Measurements from ENCODE around the gene WDR55. TPM values are rescaled to one million over a fixed set of nuclear protein-coding genes. Genes with fewer than 3 reads are reported as not detected.
"Not testable (repeated sequence)": the region's sequence is repeated elsewhere in the genome, so short reads cannot be mapped to it uniquely, and the experiment has no call there.

Gene WDR55
- 12.0 TPM for total RNA-seq
- long read RNA-seq, full-length matches to known transcripts, result 14 of 31 reads
- long read RNA-seq, partial matches to known transcripts, result 4 of 31 reads
- long read RNA-seq, other reads (novel, unspliced or antisense), result 13 of 31 reads

GRCh38 chr5:140664359-140665119 is at the start of gene WDR55:
Gene WDR55, plus strand, starts transcription at chr5:140664904. Its CDS starts 9 bp downstream, at chr5:140664913.
- intact Hi-C loops (cut with DNase I), result loop anchor here (1.0 to 2.0 kb wide), 2 partner anchors 18 to 27 kb away; partner anchors contain the start of genes HARS1, HARS2, IK and NDUFA2
- DNase-seq (ENCODE audit: low spot score), result peak; percentile 99

- intact Hi-C loops (cut with DNase I), result no loop called here
- DNase-seq (ENCODE audit: low spot score), result no peak
These were observed 42.4 kb upstream of the WDR55 start for GRCh38 chr5:140622301-140622700.

DNA sequence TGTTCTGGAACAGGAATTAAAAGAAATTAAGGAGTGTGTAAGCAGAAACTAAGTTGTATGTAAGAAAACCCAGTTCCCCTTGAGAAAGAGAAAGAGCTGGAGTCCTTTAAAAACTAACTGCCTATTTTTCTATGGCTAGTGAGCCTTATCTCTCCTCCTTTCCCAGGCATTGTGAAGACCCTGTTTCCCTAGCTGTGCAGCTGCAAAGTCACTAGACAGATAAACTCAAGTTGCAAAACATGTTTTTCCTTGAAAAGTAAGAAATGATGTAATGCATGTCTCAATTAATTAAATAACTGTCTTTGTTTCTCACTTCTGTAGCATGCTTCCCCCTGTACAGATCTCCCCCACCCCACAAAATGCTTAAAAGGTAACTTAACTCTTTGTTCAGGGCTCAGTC is 41.6 kb upstream of the WDR55 start:
- intact Hi-C loops (cut with DNase I); DNase-seq (ENCODE audit: low spot score): not testable (repeated sequence)

DNA sequence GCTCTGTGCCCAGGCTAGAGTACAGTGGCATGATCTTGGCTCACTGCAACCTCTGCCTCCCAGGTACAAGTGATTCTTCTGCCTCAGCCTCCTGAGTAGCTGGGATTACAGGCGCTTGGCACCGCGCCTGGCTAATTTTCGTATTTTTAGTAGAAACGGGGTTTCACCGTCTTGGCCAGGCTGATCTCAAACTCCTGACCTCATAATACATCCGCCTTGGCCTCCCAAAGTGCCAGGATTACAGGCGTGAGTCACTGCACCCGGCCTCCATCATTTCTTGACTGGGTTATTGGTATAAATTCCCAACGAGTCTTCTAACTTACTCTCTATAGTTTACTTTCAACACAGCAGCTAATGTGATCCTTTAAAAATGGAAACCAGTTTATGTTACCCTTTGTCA is 39.8 kb upstream of the WDR55 start:
- intact Hi-C loops (cut with DNase I); DNase-seq (ENCODE audit: low spot score): not testable (repeated sequence)

DNA sequence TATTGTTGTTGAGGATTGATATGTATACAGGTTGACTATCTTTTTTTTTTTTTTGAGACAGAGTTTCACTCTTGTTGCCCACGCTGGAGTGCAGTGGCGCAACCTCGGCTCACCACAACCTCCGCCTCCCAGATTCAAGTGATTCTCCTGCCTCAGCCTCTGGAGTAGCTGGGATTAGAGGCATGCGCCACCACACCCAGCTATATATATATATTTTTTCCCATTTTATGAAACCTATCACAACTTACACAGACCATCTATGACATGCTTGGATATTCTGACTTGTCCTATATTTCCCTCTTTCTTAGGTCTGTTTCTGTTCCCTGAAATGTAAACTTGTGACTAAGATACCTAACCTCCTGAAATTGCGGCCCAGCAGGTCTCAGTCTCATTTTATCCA is 36.7 kb upstream of the WDR55 start:
- no peak for DNase-seq (ENCODE audit: low spot score)
- intact Hi-C loops (cut with DNase I), result no loop called here

- DNase-seq (ENCODE audit: low spot score), result no peak
- intact Hi-C loops (cut with DNase I), result no loop called here
These were observed 36.0 kb upstream of the WDR55 start for GRCh38 chr5:140628711-140629110.

DNA sequence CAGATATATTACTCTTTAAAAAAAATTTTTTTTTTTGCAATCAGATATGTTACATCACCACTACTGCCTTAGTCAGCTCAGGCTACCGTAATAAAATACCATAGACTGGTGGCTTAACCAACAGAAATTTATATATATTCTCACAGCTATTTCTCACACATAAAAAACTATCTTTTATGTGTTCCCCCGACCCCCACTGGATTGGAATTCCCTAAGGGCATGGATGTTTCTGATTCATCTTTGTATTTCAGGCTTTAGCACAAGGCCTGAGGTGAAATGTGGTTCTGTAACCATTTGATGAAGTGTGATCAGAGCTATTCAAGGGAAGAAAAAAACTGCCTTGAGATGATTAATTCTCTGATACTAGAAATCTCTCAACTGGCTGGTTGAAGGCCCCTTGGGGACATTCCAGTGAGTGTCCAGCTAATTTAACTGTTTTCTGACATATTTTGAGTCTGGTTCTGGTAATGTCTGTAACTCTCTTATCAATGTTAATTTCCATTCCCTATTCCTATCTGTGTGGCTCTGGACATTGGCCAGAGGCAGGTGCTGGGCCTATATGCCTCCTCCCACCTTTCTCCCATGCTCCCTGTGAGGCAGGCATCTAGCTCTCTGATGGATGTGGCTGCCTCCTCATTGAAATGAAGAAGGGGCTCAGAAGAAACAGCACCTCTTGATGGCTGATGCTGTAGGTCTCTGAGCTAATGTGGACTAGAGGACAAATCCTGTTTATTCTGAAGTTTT is 34.2 kb upstream of the WDR55 start:
- intact Hi-C loops (cut with DNase I), result loop anchor here (5.0 kb wide), 2 partner anchors 83 to 258 kb away; partner anchors contain the start of gene EIF4EBP3
- no peak for DNase-seq (ENCODE audit: low spot score)

- DNase-seq (ENCODE audit: low spot score), result no peak
- intact Hi-C loops (cut with DNase I), result loop anchor here (5.0 kb wide), 2 partner anchors 84 to 259 kb away; partner anchors contain the start of gene EIF4EBP3
These were observed 33.7 kb upstream of the WDR55 start for GRCh38 chr5:140631036-140631417.

GRCh38 chr5:140631831-140632365 is 32.8 kb upstream of the WDR55 start:
- intact Hi-C loops (cut with DNase I), result loop anchor here (5.0 kb wide), 2 partner anchors 85 to 260 kb away; partner anchors contain the start of gene EIF4EBP3
- peak; percentile 76 for DNase-seq (ENCODE audit: low spot score)

DNA sequence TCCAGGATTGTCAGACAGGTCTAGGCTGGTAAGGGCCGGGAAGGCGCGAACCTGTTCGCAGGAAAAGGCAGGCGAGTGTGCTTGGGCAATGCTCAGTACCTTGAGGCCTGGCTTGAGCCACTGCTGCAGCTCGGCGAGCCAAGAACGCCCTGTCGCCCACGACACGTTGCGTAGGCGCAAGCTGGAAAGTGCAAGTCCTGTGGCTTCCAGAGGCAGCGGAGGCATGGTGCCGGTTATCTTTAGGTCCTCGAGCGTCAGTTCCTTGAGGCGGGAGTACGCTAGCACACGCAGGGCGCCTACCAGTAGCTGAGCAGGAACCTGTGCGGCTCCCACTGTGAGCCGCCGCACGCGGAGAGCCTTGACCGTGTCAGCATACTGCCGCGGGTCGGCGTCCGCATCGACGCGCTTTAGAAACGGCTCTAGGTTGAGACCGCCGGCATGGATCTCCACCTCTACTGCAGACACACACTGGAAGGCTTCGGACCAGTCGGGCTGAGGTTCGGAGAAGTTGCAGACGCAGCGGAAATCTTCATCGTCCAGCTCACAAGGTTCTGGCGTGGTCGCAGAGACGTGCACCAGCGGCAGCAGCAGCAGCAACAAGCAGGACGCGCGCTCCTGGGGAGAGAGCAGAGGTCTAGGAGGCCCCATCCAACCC is 32.2 kb upstream of the WDR55 start:
- intact Hi-C loops (cut with DNase I), result loop anchor here (5.0 kb wide), 2 partner anchors 85 to 260 kb away; partner anchors contain the start of gene EIF4EBP3
- DNase-seq (ENCODE audit: low spot score), result peak; percentile 78

- peak; percentile 83 for DNase-seq (ENCODE audit: low spot score)
- intact Hi-C loops (cut with DNase I), result loop anchor here (5.0 kb wide), 2 partner anchors 86 to 261 kb away; partner anchors contain the start of gene EIF4EBP3
These were observed 31.7 kb upstream of the WDR55 start, which contains the start of gene CD14 for GRCh38 chr5:140633021-140633471. Gene CD14, minus strand, starts transcription at chr5:140633175. Its CDS starts 104 bp downstream, at chr5:140633071.

DNA sequence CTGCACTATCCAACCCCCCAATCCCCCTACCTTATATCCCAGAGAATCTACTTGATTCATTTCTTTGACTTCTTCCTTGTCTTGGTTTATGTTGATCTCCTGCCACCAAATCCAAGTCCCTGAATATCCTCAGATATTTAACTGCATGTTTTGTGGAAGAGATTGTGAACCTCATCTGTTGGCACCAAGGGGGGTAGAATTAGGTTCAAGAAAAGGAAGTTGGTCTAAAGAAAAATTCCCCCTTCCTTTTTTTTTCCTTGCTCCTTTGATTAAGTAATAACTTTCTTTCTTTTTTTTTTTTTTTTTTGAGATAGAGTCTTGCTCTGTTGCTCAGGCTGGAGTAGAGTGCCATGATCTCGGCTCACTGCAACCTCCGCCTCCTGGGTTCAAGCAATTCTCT is 31.2 kb upstream of the WDR55 start:
- intact Hi-C loops (cut with DNase I), result loop anchor here (5.0 kb wide), 2 partner anchors 86 to 261 kb away; partner anchors contain the start of gene EIF4EBP3
- DNase-seq (ENCODE audit: low spot score), result no peak

- intact Hi-C loops (cut with DNase I), result loop anchor here (5.0 kb wide), 2 partner anchors 87 to 262 kb away; partner anchors contain the start of gene EIF4EBP3
- DNase-seq (ENCODE audit: low spot score), result no peak
These were observed 30.6 kb upstream of the WDR55 start for GRCh38 chr5:140634103-140634502.

DNA sequence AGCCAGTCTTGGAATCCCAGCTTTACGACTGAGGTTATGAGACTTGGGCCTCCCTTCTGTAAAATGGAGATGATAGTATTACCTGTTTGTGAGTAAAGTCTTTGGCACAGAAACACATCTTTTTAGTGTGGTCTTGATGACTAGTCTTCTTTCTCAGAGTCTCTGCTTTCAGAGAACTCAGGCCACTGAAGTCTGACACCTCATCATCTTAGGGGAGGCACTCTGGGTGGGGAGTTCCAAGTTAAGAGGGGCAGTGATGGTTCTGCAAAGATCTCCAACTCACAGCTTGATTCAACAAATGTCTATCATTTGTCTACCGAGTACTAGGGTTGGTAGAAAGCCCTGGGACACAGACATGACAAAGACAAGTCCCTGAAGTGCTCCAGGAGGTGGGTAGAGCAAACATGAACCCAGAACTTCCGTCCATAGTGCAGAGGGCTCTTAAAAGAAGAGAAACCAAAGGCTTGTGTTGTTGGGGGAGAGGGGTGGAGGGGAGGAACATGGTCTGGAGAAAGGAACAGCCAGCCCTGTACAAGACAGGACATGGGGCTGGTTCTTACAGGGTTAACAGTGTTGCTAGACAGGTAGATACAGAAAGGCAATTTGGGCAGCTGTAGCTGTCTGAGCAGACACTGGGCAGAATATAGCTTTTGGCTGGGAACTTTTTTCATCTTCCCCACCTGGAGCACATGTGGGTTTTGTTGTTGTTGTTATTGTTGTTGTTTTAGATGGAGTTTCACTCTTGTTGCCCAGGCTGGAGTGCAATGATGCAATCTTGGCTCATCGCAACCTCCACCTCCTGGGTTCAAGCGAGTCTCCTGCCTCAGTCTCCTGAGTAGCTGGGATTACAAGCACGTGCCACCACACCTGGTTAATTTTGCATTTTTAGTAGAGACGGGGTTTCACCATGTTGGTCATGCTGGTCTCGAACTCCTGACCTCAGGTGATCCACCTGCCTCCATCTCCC is 29.1 kb upstream of the WDR55 start:
- intact Hi-C loops (cut with DNase I), result loop anchor here (5.0 kb wide), 2 partner anchors 68 to 233 kb away; partner anchors contain the start of gene ANKHD1
- no peak for DNase-seq (ENCODE audit: low spot score)

DNA sequence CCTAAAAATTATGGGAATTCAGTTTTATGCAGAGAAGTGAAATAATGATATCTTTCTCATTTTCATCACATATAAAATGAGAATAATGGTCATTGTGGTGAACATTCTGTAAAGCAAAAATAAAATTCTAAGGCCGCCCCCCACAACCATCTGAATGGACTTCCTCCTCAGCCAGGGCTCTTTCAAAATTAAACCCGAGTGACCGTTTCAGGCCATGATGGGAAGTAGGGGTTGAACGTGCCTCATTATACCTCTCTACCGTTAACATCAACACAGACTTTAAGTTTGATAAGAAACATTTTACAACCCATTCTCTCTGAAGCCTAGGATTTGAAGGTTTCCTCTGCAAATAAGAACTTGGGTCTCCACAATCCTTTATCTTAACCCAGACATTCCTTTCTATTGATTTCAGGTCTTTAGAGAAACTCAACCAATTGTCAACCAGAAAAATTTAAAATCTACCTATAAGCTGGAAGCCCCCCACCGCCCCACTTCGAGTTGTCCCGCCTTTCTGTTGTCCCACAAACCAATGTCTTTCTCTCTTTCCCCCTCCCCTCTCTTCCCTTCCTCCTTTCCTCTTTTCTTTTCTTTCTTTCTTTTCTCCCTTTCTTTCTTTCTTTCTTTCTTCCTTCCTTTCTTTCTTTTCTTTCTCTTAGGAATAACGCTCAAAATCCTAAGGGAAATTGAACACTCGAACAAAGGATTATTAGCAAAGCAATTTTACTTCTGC is 27.2 kb upstream of the WDR55 start:
- intact Hi-C loops (cut with DNase I), result loop anchor here (5.0 kb wide), 2 partner anchors 70 to 235 kb away; partner anchors contain the start of gene ANKHD1
- DNase-seq (ENCODE audit: low spot score), result no peak

GRCh38 chr5:140638898-140639147 is 25.9 kb upstream of the WDR55 start:
- intact Hi-C loops (cut with DNase I), result loop anchor here (5.0 kb wide), 2 partner anchors 72 to 237 kb away; partner anchors contain the start of gene ANKHD1
- DNase-seq (ENCODE audit: low spot score), result not testable (repeated sequence)

Measured in cardiac septum (tissue), 1 donor.